Hippocampal formation (tissue), 2 donors: ENCODE measurements around the gene C3orf18.

ENCODE experiments used
- DNase-seq, 2 donors: peaks; one replicate each; lab custom pipeline; 2025; lab: John Stamatoyannopoulos, UW

Gene C3orf18

DNA sequence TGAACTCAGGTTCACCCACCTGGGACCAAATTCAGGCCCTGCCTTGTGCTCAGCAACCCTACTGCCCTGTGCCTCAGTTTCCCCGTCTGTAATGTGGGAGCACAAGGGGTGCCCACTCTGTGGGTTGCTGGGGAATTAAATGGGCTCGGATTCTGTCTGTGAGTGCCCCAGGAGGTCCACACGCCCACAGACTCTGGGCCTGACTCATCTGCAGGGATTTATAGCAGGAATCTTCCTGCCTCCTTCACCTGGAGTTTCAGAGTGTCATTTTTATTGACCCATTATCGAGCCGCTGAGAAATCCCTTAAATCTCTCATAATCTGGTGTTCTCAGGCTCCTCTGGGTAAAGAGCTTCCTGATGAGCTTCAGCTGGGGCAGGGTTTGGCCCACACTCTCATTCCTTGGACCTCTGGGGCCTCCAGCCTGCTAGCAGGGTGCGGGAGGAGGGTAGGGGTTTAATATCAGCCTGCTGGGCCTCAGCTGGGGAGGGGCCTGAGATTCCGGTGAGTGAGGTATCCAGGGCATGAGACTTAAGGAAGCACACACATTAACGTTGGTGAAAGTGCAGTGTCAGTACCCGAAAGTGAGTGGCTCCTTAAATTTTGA, 16.4 kb downstream of the C3orf18 start:
- DNase-seq, result no peak

DNA sequence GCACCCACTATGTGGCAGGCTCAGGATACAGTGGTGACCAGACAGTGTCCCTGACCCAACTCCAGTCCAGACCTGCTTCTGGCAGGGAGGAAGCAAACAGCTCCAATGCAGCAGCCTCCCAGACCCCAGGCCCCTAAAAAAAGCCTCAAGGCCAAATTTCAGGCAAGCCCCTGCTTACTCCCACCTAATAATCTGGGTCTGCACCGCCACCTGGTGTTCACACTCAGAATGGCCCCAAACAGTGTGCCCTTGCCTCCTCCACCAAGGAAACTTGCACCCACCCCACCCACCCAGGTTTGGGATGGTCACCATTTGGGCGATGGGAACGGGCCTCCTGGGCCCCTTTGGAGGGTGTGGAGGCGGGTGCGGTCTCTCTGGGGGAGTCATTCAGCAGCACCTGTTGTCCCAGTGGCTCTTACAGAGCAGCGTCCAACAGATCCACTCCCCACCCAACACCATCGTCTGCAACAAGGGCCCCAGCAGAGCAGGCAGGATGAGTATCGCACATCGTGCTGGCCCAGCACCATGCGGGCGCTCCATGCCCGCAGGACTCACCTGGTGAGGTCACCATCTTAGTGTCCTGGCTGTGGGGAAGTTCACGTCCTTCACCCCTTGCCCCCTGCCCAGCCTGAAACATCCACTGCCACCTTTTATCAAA, 17.3 kb downstream of the C3orf18 start:
- DNase-seq, result peak in 1 of 2 donors; percentile 29

- no peak for DNase-seq
These were observed 18.3 kb downstream of the C3orf18 start for GRCh38 chr3:50549226-50549625.

GRCh38 chr3:50545781-50546180, 21.8 kb downstream of the C3orf18 start:
- DNase-seq, result no peak

DNA sequence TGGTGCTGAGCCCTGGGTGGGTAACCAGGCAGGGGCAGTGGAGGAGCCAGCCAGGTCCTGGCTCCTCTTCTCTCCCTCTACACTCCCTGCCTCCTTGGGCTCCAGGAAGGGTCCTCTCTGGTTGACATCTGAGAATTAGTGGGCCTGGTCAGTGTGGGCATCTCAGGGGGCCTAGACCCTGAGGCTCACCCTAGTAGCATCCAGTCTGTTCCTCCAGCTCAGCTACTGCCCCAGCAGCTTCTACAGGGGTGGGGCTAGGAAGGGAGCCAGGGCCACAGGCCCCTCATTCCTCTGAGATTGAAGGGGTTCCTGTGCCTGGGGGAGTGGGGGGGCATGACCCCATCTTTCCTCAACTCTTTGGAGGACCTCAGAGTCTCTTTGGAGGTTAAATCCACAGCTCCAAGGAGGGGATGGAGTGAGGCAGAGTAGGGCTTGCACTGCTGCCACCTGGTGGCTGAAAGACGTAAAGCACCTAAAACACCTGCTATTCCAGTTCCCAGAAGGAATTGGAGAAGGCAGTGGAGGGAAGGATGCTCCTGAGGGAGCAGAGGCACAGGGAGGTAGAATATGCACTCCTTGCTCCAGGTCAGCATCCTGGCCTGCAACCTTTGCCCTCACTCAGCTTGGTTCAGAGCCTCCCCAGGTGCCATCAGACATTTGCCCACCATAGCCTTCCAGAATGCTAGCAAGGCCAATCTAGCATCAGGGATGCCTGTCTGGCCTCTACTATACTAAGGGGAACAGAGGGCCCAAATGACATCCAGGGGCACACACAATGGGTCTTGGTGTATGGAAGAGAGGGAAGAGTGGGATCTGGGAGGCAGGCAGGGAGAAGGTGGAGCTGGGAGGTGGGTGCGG, 25.1 kb downstream of the C3orf18 start:
- DNase-seq, result peak; percentile 39 to 46

DNA sequence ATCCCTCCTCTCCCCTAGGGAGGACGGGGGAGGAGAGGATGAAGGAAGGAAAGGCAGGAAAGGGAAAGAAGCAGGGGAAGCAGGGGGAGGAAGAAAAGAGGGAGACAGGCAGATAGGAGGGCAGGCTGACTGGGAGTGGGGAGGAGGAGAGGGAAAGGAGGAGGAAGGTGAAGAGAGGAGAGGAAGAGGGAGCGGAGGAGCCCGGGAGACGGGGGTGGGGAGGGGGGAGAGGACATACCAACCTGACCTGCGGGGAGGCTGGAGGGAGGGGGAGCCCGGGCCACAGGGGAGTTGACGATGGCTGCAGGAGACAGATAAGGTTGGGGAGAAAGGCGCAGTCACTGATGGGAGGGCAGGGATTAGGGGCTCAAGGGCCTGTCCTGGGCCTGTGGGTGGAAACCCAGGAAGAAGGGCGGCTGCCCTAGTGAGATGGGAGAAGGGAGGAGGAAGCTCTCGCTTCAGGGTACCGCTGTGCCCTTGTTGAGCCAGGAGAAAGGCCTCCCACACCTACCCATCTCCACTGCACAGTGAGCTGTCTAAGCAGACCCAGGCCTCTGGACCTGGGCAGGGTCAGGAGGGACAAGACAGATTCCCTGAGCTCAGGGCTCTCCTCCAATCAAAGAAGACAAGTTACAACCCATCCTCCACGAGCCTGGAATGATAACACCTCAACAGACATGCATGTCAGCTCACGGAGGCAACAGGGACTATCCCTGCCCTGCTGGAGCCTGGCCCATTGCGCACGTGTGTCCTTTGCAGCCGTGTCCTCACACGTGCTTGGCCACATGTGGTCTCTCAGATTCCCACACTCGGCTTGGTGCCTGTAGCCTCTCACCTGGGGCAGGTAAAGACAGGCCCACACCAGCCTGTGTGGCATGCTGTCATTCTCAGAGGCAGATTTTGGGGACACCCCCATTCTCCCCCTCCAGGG, 27.9 kb downstream of the C3orf18 start:
- no peak for DNase-seq

GRCh38 chr3:50537421-50538129, 30.0 kb downstream of the C3orf18 start:
- DNase-seq, result no peak

GRCh38 chr3:50536471-50537180, 30.9 kb downstream of the C3orf18 start:
- DNase-seq, result no peak

- DNase-seq, result no peak
These were observed 32.7 kb downstream of the C3orf18 start for GRCh38 chr3:50534681-50535330.

DNA sequence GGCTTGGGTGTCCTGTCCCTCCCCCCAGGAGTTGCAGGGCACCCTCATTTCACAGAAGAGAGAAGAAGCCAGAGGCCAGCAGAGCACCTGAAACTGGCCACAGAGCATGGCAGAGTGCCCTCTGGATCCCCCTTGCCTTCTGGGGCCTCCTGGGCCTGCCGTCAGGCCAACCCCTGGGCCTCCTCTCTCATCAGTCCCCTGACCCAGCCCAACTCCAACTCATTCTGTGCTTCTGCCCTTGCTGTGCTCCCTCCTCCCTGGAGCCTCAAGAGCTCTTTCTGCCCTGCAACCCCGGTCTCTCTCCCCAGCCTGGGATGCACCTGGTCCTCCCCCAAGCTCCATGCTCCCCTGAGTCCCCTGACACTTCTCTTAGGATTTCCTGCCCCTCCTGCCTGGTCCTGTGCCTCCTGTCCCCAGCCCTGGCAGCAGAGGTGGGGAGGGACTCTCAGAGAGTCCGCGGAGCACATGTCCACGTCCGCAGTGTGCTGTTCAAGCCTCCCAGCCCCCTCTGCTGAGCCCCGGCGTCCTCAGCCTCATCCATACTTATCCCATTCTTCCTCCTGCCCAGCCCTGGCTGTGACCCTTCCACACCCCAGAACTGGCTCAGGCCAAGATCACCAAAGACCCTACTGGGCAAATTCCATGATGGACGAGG, 33.6 kb downstream of the C3orf18 start:
- DNase-seq, result no peak

DNA sequence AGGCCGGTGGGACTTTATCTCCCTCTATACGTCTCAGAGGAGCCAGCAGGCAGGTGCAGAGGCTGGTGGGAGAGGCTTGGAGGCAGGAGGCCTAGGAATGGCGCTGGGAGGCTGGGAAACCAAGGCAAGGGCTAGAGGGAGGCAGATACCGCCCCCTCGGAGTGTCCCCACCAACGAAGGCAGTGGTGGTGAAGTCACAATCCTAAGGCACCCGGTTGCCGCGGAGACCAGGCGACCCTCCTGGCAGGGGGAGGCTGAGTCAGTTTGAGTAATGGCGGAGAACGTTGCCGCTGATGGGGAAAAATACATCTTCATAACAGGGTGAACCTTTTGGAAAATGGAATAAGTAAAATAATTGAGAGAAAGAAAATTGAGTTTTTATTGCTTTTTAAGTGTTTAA, 34.2 kb downstream of the C3orf18 start:
- no peak for DNase-seq

DNA sequence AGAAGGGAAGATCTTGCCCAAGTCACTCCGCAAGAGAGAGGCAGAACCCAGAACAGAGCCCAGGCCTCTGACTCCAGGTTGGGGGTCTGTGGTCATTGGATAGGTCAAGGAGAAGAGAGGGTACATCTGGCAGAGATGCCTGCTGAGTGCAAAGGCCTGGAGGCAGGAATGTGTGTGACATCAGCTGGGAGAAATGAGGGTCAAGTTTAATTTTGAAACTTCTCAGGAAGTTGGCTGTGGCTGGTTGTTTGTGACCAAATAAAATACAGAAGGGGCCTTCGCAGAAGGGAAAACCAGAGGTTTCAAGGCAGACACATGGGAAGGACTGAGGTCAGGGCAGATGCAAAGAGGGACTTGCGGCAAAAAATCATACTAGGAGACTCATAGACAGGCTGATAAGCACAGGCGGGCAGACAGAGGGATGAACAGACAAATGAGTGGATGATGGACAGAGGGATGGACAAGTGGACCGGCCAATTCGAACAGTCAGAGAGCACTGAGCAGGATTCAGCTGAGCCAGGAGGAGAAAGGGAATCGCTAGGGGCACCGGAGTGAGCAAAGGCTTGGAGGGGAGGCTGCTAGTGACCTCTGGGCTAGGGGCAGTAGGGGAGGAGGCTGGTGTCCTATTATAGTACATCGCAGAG, 35.4 kb downstream of the C3orf18 start:
- DNase-seq, result no peak

DNA sequence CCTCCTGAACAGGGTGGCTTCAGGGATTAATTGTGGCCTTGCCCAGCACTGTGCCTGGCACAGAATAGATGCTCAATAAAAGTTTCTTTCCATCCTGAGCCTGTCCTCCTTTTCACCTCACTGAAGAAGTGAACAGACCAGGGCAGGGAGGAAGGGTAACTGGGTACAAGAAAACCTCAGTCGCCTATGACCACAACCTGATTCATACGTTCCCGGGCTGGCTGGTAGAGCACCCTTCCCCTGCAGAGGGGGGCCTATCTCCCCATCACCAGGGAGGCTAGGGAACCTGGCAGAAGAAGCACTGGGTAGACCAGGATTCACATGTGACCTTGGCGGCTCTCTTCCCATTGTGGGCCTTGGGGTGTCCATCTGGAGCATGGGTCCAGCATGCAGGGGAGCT, 36.3 kb downstream of the C3orf18 start:
- no peak for DNase-seq

- DNase-seq, result no peak
These were observed 37.3 kb downstream of the C3orf18 start for GRCh38 chr3:50530001-50530970.

GRCh38 chr3:50525987-50526386, 41.6 kb downstream of the C3orf18 start:
- DNase-seq, result no peak

DNA sequence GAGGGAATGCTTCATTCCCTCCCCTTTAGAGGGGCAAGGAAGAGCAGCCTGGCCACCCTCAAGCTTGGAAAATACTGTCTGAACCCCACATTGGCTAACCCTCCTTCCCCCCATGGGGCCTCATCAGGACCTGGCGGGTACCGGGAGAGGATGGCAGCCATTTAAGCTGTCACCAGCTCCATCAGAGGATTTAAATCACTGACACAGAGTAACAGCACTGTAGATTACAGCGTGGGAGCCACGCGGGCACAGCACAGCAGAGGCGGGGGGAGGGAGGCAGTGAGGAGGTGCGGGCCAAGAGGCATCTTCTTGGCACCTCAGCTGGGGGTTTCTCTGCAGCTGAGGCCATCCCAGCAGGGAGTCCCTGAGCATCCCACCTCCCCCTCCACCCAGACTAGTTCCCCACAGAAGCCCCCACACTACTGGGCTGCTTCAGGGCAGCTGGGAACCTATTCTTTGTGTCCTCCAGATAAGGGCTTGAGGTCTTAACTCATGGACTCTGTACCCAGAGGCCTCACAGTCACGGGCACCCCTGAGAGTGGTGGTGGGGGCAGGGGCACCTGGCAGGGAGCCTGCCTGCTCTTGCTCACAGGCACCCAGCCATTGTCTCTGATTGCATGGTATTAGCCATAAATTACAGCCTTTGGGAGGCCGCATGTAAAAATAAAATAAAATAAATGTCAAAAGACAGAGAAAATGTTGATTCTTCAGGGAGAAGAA, 42.2 kb downstream of the C3orf18 start:
- DNase-seq, result no peak

DNA sequence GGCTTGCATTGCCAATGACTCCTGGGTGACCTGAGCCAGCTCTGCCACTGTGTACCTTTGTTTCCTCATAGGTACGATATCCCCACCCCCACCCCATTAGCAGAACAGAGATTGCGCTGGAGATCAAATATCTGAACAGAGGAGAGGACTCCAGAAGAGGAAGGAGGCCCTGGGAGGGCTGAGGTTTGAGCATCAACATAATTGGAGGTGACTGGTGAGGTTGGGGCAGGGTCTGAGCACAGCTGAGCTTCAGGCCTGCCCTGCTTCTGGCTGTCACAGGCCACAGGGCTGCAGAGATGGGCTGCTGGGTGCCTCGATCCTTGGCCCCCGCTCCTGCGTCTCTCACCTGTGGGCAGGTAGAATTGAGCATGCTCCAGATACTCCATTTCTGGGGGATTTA, 42.8 kb downstream of the C3orf18 start:
- DNase-seq, result no peak
